Stimulated activated CD4-positive, alpha-beta T cell treated with anti-CD3 and anti-CD28 coated beads, Interleukin-4, amount 100 ng/mL, for 24 hours (primary cell): ENCODE data around the gene IGLL5.
A peak's percentile ranks its signal among the peaks of the same experiment; 100 is the strongest.
"Not testable (repeated sequence)": the region's sequence is repeated elsewhere in the genome, so short reads cannot be mapped to it uniquely, and the experiment has no call there.

Experiments used
- DNase-seq: peaks from one replicate; pipeline ENCODE4 v3.0.0-alpha.2; 2020

Gene IGLL5

GRCh38 chr22:22916952-22917290 is 29.3 kb downstream of the IGLL5 start:
- no peak for DNase-seq

GRCh38 chr22:22917377-22917776 is 29.8 kb downstream of the IGLL5 start:
- DNase-seq = no peak

GRCh38 chr22:22918297-22918965 is 30.8 kb downstream of the IGLL5 start:
- DNase-seq = no peak

- no peak for DNase-seq
Observed at GRCh38 chr22:22919041-22919440, 31.4 kb downstream of the IGLL5 start.

- DNase-seq = no peak
Observed at GRCh38 chr22:22920104-22920654, 32.6 kb downstream of the IGLL5 start.

GRCh38 chr22:22920910-22921550 is 33.4 kb downstream of the IGLL5 start:
- DNase-seq = no peak

GRCh38 chr22:22921575-22921974 is 34.0 kb downstream of the IGLL5 start:
- DNase-seq = no peak

- DNase-seq = not testable (repeated sequence)
Observed at GRCh38 chr22:22922092-22922953, 34.7 kb downstream of the IGLL5 start.

GRCh38 chr22:22922954-22923319 is 35.3 kb downstream of the IGLL5 start:
- DNase-seq = no peak

- no peak for DNase-seq
Observed at GRCh38 chr22:22923379-22923778, 35.8 kb downstream of the IGLL5 start.

GRCh38 chr22:22923930-22924329 is 36.3 kb downstream of the IGLL5 start:
- no peak for DNase-seq

GRCh38 chr22:22924369-22925145 is 36.9 kb downstream of the IGLL5 start:
- no peak for DNase-seq

GRCh38 chr22:22925146-22925804 is 37.7 kb downstream of the IGLL5 start:
- DNase-seq = no peak

- DNase-seq = no peak
Observed at GRCh38 chr22:22925805-22926369, 38.3 kb downstream of the IGLL5 start.

GRCh38 chr22:22926370-22927195 is 39.0 kb downstream of the IGLL5 start:
- DNase-seq = no peak

- no peak for DNase-seq
Observed at GRCh38 chr22:22927196-22927887, 39.7 kb downstream of the IGLL5 start.

- DNase-seq = no peak
Observed at GRCh38 chr22:22927888-22928665, 40.5 kb downstream of the IGLL5 start.

GRCh38 chr22:22928666-22929380 is 41.2 kb downstream of the IGLL5 start:
- DNase-seq = peak; percentile 32
